Sigmoid colon (tissue), 7 donors: ENCODE results near the gene MYBPC3. TPM values are rescaled to one million over a fixed set of nuclear protein-coding genes. Genes with fewer than 3 reads are reported as not detected.

Experiments
- DNase-seq: peaks from one replicate; pipeline ENCODE4 v3.0.0-alpha.2; 2019
- H3K27ac ChIP-seq, 4 donors: fragments of 200-600 bp; sonication (generic); one replicate each; pipeline ENCODE4 v1.5.1; 2016 to 2019; ENCODE audit warnings: mild to moderate bottlenecking in 1 of 4
- H3K27me3 ChIP-seq, 3 donors: fragments of 200-600 bp; sonication (generic); one replicate each; pipeline ENCODE4 v1.5.1; 2019; ENCODE audit warnings: mild to moderate bottlenecking in 1 of 3
- H3K36me3 ChIP-seq, 4 donors: fragments of 200-600 bp; sonication (generic); one replicate each; pipeline ENCODE4 v1.5.1; 2016 to 2019
- H3K4me1 ChIP-seq, 4 donors: fragments of 200-600 bp; sonication (generic); one replicate each; pipeline ENCODE4 v1.5.1; 2017 to 2019
- H3K4me3 ChIP-seq, 4 donors: fragments of 200-600 bp; sonication (generic); one replicate each; pipeline ENCODE4 v1.5.1; 2017 to 2019; ENCODE audit warnings: mild to moderate bottlenecking in 2 of 4, moderate library complexity in 1 of 4
- H3K9me3 ChIP-seq, 4 donors: fragments of 200-600 bp in 3 of 4; sonication (generic) in 3 of 4; one replicate each; pipeline versions ENCODE4 v1.5.1 to v1.6.1; 2013 to 2019
- EP300 ChIP-seq, 4 donors: sonication (generic); formaldehyde crosslinking; IDR thresholded peaks; one replicate each; pipeline ENCODE4 v1.6.1; 2017; ENCODE audit warnings: antibody characterized with exemption in 4 of 4
- POLR2A ChIP-seq, 2 donors: fragments of 450-650 bp; IDR thresholded peaks; one replicate each; pipeline ENCODE4 v1.6.1; 2016; ENCODE audit warnings: antibody characterized with exemption in 2 of 2, mild to moderate bottlenecking in 2 of 2, moderate library complexity in 2 of 2
- POLR2AphosphoS5 ChIP-seq, 4 donors: sonication (generic); formaldehyde crosslinking; IDR thresholded peaks; one replicate each; pipeline ENCODE4 v1.6.1; 2017; ENCODE audit warnings: antibody characterized with exemption in 4 of 4
- WGBS, 2 donors: extraction: QIAGEN DNeasy Blood & Tissue Kit; methylation state at CpG; one replicate each; pipeline ENCODE4 v1.1.7; 2013; 5-methylcytosine and 5-hydroxymethylcytosine counted together
- intact Hi-C: fragments of 100-400 bp; cut with DNase I; formaldehyde crosslinking; loops from one replicate; pipeline ENCODE4 v1.15.1; 2023
- polyA plus RNA-seq, 3 donors: library from polyadenylated mRNA; stranded (reverse); fragments of 200-250 nt; gene quantifications; one replicate each; pipeline ENCODE4 v1.2.3, GENCODE V29; 2013
- total RNA-seq, 4 donors: library from RNA; depleted of rRNA; stranded (reverse); fragments of >200 nt; gene quantifications; one replicate each; pipeline ENCODE4 v1.1.0, GENCODE V29; 2016
- TF ChIP-seq, protein P1 (sequence below), 4 experiments: fragments of 450-650 bp in 3 of 4; fragments of 200-600 bp in 1 of 4; IDR thresholded peaks; one replicate each; pipeline ENCODE4 v1.5.1; 2016 to 2019; ENCODE audit warnings: antibody characterized with exemption in 4 of 4, mild to moderate bottlenecking in 3 of 4, moderate library complexity in 2 of 4
- donor health status: healthy with polysubstance abuse.
- donor health status: Bipolar disorder and iron deficiency.
- donor health status: healthy.

MYBPC3 gene
- not detected for total RNA-seq
- polyA plus RNA-seq, result 1 to 10 TPM in 1 of 3 donors, under 1 TPM in 2; 0.29 to 1.4 (median 0.60) TPM

DNA sequence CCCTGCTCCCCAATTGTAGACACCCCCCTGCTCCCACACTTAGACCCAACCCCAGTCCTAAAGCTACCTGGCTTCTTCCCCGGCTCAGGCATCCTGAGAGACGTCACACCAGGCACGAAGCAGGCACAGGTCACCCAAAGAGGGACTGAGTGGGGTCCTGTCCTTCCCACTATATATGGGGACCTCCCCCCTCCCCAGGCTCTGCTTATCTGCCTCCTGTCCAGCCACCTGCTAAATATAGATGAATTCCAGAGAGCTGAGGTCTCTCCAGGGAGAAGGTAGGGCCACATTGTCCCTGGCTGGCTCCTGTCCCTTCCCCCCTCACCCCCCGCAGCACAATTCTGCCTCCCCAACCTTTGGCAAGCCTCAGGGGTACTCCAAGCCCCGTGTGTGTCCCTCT lies at the start of gene MYBPC3:
Gene MYBPC3, minus strand, starts transcription at position 147 of the 400 bp plus-strand sequence. Its CDS starts 55 bp downstream, at position 92.
- intact Hi-C loops, result loop anchor here (5.0 to 10.0 kb wide), 2 partner anchors 95 to 468 kb away; partner anchors contain the start of gene NR1H3
- no peak for TF ChIP-seq EP300 (IDR thresholded peaks at IDR 0.05)
- TF ChIP-seq, protein P1, sequence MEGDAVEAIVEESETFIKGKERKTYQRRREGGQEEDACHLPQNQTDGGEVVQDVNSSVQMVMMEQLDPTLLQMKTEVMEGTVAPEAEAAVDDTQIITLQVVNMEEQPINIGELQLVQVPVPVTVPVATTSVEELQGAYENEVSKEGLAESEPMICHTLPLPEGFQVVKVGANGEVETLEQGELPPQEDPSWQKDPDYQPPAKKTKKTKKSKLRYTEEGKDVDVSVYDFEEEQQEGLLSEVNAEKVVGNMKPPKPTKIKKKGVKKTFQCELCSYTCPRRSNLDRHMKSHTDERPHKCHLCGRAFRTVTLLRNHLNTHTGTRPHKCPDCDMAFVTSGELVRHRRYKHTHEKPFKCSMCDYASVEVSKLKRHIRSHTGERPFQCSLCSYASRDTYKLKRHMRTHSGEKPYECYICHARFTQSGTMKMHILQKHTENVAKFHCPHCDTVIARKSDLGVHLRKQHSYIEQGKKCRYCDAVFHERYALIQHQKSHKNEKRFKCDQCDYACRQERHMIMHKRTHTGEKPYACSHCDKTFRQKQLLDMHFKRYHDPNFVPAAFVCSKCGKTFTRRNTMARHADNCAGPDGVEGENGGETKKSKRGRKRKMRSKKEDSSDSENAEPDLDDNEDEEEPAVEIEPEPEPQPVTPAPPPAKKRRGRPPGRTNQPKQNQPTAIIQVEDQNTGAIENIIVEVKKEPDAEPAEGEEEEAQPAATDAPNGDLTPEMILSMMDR (IDR thresholded peaks at IDR 0.05), result no peak
- TF ChIP-seq POLR2A (IDR thresholded peaks at IDR 0.05), result no peak
- TF ChIP-seq POLR2AphosphoS5 (IDR thresholded peaks at IDR 0.05), result no peak
- Histone ChIP-seq H3K27me3 (no peaks in the 10 kb centered on the region), H3K4me1 (peaks cover 0 to 14% (median 12%) of the 10 kb centered on the region in 4 donors), H3K36me3 (no peaks in the 10 kb centered on the region), H3K27ac (no peak within 1 kb of the TSS), H3K9me3 (no peaks in the 10 kb centered on the region), H3K4me3 (no peak within 1 kb of the TSS)
- WGBS, 2 donors, result 84 to 86% methylated on average over 5 of the region's 5 CpGs
- DNase-seq, result no peak

DNA sequence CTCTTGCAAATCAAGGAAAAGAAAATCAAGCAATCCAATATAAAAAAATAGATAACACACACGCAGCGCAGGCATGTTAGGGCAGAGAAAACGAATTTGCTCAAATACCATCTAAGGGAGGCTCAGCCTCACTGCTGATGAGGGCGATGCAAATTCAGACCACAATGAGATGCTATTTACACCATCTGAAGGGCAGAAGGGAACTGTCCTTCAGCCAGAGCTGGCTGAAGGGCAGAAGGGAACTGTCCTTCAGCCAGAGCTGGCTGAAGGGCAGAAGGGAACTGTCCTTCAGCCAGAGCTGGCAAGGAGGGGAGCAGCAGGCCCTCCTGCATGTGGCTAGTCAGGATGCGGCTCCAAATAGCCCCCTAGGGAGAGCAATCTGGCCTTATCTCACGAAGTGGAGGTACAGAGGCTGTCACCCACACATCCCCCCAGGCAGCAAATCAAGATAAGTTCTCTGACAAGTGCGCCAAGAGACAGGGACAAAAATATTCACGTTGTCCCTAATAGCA lies 48.3 kb upstream of the MYBPC3 start:
- TF ChIP-seq POLR2A (IDR thresholded peaks at IDR 0.05), result no peak
- WGBS, 2 donors, result 40 to 42% methylated on average over 8 of the region's 8 CpGs
- no peaks in the 10 kb centered on the region for H3K36me3 ChIP-seq
- no peak for DNase-seq
- H3K27ac ChIP-seq, result peak overlapping the region; percentile 51 to 77 (median 76)
- no peaks in the 10 kb centered on the region for H3K9me3 ChIP-seq
- intact Hi-C loops, result no loop called here
- peak overlapping the region; percentile 42 to 74 (median 54) for H3K4me3 ChIP-seq
- no peaks in the 10 kb centered on the region for H3K27me3 ChIP-seq
- H3K4me1 ChIP-seq, result peaks cover 0 to 18% (median 15%) of the 10 kb centered on the region in 4 donors

DNA sequence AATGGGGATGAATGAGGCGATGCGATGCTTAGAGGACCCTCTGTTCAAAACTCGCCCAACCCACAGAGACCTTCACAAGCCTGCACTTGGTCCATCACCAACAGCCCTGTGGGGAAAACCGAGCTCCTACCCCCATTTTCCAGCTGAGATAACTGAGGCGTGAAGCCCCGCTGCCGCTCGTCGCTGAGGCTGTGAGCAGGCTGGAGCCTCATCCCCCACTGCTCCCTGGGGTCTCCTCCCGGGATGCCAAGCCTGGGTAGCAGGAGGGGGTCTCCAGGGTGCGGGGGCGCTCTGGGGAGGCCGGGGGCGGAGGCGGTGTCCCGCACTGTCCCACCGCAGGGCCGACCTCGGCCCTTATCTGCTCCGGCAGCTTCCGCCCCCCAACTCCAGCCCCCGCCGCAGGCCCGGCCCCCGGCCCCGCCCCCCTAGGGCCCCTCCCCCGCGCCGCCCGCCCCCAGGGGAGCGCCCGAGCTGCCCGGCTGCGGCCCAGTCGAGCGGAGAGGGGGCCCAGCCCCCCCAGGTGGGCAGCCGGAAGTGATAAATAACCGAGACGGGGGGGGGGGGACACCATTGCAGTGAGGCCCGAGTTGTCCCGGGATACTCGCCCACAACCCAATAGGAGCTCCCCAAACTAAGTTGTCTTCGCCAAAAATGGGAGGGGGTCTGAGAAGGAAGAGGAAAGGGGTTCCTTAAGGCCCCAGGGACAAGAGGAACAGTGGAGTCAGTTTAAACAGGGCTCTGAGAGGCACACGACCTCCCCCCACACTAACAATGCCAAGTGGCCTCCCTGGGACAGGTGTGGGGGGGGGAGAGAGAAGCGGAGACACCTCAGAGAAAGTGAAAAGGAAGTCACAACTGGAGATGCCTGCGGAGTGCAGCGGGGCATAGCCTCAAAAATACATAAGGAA lies 47.6 kb upstream of the MYBPC3 start:
- no peaks in the 10 kb centered on the region for H3K27me3 ChIP-seq
- no peaks in the 10 kb centered on the region for H3K36me3 ChIP-seq
- H3K9me3 ChIP-seq, result no peaks in the 10 kb centered on the region
- peak overlapping the region; percentile 42 to 74 (median 54) for H3K4me3 ChIP-seq
- TF ChIP-seq, protein P1 (IDR thresholded peaks at IDR 0.05), result no peak
- TF ChIP-seq POLR2A (IDR thresholded peaks at IDR 0.05) (peak in 1 of 2 donors; percentile 15), POLR2AphosphoS5 (IDR thresholded peaks at IDR 0.05) (peak in 3 of 4 donors; percentile 28 to 63 (median 60)), EP300 (IDR thresholded peaks at IDR 0.05) (no peak)
- intact Hi-C loops, result no loop called here
- H3K27ac ChIP-seq, result peak overlapping the region; percentile 51 to 77 (median 76)
- WGBS, 2 donors, result 5 to 6% methylated on average over 46 to 47 of the region's 47 CpGs
- peaks cover 0 to 18% (median 15%) of the 10 kb centered on the region in 4 donors for H3K4me1 ChIP-seq
- no peak for DNase-seq

DNA sequence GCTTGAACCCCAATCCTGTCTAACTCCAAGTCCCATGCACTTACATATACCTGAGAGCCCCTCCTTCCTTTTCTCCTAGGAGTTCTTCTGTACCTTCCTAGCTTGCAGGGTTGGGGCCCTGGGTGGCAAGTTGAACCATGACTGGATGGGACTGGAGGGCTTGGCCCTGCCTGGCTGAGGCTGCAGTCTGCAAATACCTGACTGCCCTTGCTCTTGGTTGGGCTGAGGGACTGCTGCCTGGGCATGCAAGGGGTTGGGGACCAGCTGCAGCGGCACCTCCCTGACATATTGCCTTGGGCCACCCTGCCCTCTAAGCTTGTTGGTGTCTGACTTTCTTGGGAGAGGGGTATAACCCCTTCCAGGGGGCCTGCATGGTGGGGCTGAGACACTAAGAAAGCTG lies 46.0 kb upstream of the MYBPC3 start:
- TF ChIP-seq EP300 (IDR thresholded peaks at IDR 0.05), result no peak
- TF ChIP-seq, protein P1 (IDR thresholded peaks at IDR 0.05), result no peak
- no peak for TF ChIP-seq POLR2AphosphoS5 (IDR thresholded peaks at IDR 0.05)
- no peak for TF ChIP-seq POLR2A (IDR thresholded peaks at IDR 0.05)
- WGBS, 2 donors, result 96 to 100% methylated on average over 1 of the region's 1 CpG
- DNase-seq, result no peak
- H3K27me3 ChIP-seq, result no peaks in the 10 kb centered on the region
- no peaks in the 10 kb centered on the region for H3K9me3 ChIP-seq
- H3K36me3 ChIP-seq, result no peaks in the 10 kb centered on the region
- H3K27ac ChIP-seq, result no peak overlapping the region
- intact Hi-C loops, result no loop called here
- no peak overlapping the region for H3K4me3 ChIP-seq
- H3K4me1 ChIP-seq, result peaks cover 0 to 18% (median 15%) of the 10 kb centered on the region in 4 donors

DNA sequence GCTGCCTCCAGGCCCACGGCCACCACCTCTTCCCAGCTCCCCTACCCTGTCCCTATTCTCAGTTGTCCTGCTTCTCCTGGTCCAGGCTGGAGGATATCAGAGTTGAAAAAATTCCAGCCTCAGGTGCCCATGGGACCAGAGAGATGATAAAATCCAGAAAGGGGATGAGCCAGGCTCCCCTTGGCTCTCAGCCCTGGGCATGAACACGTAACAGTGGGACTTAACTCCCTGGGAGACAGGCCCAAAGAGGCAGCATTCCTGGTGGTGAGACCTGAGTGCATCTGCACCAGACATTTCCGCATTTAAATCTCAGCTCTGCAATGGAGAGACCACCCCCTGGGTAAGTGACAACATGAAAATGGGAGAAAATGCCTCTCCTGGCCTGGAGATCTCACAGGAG lies 45.5 kb upstream of the MYBPC3 start:
- no peak for DNase-seq
- TF ChIP-seq POLR2A (IDR thresholded peaks at IDR 0.05) (no peak), EP300 (IDR thresholded peaks at IDR 0.05) (no peak), POLR2AphosphoS5 (IDR thresholded peaks at IDR 0.05) (no peak)
- TF ChIP-seq, protein P1 (IDR thresholded peaks at IDR 0.05), result no peak
- H3K9me3 ChIP-seq, result no peaks in the 10 kb centered on the region
- H3K4me1 ChIP-seq, result peaks cover 0 to 18% (median 15%) of the 10 kb centered on the region in 4 donors
- no peak overlapping the region for H3K4me3 ChIP-seq
- WGBS, 2 donors, result 92 to 93% methylated on average over 3 of the region's 3 CpGs
- H3K27ac ChIP-seq, result no peak overlapping the region
- intact Hi-C loops, result no loop called here
- no peaks in the 10 kb centered on the region for H3K36me3 ChIP-seq
- H3K27me3 ChIP-seq, result no peaks in the 10 kb centered on the region
